ENCODE measurements around the gene PUM2.
"Not testable (repeated sequence)": the region's sequence is repeated elsewhere in the genome, so short reads cannot be mapped to it uniquely, and the experiment has no call there.

Gene PUM2

GRCh38 chr2:20234597-20234996, 116.0 kb downstream of the PUM2 start:
- not testable (repeated sequence) for DNase-seq (ENCODE audit: low read depth)

DNA sequence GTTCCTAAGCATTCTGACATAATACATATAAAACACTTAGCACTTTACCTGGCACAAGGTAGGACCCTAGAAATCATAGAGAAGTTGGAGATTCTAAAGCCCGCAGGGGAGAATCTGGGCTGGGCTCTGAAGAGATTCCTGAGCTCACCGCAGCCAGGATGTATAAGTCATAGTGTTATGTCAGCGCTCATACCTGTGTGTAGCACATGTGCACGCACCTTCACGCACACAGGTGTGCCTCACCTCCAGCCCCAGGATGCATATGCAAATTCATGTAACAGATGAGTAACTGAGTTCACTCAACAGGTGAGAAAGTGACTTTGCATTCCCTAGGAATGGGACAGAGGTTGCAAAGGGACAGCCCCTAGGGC, 117.8 kb downstream of the PUM2 start:
- DNase-seq (ENCODE audit: low read depth): no peak

- no peak for DNase-seq (ENCODE audit: low read depth)
Observed at GRCh38 chr2:20231598-20232026, 119.0 kb downstream of the PUM2 start.

DNA sequence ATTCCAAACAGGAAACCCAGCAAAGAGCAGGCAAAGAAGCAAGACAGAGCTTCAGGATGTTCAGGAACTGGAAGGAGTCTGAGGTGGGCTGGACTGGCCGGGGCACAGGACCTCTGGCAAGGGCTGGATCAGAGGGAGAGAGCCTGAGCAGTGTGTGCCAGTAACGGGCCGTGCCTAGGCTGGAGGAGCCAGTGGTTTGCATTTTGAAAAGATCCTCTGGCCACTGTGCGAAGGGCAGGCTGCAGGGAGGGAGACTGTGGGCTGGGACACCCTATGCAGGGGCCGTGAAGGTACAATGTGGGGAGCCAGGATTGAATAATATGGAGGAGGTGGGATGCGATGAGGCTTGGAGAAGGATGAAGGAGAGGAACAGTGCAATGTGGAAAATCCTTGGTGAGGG, 119.5 kb downstream of the PUM2 start:
- DNase-seq (ENCODE audit: low read depth): no peak

DNA sequence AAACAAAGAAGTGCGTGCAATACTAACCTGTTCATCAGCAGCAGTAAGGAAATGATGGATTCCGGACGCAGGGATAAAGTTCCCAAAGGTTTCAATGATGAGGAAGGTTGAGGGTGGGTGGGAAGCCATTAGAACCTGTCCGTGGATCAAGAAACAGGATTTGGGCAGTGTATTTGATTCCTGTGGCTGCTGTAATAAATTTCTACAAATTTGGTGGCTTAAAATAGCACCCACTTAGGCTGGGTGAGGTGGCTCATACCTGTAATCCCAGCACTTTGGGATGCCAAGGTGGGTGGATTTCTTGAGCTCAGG, 120.6 kb downstream of the PUM2 start:
- no peak for DNase-seq (ENCODE audit: low read depth)

DNA sequence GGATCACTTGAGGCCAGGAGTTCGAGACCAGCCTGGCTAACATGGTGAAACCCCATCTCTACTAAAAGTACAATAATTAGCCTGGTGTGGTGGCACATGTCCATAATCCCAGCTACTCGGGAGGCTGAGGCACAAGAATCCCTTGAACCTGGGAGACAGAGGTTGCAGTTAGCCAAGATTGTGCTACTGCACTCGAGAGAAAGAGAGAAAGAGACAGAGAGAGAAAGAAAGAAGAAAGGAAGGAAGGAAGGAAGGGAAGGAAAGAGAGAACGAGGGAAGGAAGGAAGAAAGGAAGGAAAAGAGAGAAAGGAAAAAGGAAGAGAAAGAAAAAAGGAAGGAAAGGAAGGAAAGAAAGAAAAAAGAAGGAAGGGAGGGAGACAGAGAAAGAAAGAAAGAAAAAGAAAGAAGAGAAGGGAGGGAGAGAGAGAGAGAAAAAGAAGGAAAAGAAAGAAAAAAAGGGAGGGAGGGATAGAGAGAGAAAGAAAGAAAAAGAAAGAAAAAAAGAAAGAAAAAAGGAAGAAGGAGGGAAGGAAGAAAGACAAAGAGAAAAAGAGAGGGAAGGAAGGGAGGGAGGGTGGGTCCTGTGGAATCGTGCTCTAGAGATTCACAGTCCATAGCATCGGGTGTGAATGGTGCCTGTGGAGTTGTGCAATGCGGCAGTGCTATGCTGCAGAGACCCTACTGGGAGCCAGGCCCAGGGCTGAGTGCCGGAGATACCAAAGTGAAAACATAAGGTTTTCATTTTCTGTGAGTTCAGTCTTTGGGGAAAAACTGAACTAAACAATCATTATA, 121.1 kb downstream of the PUM2 start:
- DNase-seq (ENCODE audit: low read depth): no peak

GRCh38 chr2:20227894-20228505, 122.6 kb downstream of the PUM2 start:
- DNase-seq (ENCODE audit: low read depth): no peak

DNA sequence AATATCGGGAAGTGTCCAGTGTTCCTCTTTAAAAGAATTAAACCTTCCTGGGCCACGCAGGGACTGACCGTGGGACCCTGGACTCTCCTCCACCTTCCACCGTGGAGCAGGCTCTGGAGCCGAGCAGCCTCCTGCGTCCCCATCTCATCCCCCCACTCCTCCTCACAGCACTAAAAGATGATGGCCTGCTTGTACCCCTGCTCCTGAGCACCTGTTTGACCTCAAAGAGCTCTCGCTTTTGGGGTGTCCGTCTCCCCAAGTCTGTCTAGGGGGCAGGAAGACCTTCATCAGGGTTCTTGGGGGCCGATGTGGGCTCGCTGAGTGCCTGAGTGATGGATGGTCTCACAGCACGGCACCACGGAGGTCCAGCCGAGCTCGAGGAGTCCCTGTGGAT, 124.5 kb downstream of the PUM2 start:
- no peak for DNase-seq (ENCODE audit: low read depth)

- peak; percentile 19 for DNase-seq (ENCODE audit: low read depth)
Observed at GRCh38 chr2:20225294-20226151, 125.1 kb downstream of the PUM2 start.

DNA sequence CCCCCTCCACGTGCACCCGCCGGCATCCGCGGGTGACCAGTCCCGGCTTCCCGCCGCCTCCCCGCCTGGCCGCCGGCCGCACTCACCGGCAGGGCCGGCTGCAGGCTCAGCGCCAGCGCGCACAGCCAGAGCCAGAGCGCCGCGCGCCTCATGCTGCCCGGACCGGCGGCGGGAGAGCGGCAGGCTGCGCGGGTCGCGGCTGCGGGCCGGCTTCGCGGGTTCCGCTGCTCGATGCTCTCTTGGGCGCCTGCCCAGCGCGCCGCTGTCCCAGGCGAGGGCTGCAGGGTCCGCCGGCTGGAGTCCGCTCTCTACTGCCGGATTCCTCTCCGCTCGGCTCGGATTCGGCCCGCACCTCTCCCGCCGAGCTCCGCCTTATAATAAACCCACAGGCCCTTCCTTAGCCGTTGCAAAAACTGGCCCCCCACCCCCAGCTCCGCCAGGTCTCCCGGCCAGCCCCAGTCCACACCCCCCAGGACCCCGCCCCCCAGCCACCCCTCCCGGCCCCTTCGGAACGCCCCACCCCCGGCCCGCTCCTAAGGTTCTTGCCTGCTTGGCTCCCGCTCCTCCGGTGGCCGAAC, 125.8 kb downstream of the PUM2 start, which contains the start of gene SDC1:
SDC1 (minus strand) TSS at position 415 of the 578 bp plus-strand sequence; CDS start at position 152, 263 bp downstream.
- DNase-seq (ENCODE audit: low read depth): no peak

DNA sequence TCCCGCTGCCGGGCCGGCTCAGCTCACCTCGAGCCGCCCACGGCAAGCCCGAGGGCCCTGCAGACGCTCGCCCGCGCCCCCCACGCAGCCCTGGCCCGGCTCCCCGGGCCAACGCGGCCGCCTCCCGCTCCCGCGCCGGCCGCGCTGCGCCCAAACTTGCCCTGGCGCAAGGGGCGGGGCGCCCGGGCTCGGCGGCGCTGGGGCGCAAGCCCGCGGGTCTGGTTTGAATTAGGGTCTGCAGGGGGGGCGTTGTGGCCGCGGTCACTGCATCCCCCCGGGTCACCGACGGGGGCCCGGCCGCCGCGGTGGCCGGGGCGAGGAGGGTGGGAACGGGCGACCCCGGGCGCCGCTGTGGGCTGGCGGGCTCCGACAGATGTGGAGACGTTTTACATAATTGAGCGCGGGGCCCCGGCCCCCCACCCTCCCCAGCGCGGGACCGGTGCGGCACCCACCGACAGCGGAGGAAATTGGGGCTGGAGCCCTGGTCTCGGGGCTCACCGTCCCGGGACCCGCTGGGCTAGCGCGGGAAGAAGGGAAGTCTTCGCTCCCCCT, 126.4 kb downstream of the PUM2 start:
- DNase-seq (ENCODE audit: low read depth): no peak

- no peak for DNase-seq (ENCODE audit: low read depth)
Observed at GRCh38 chr2:20223407-20224163, 127.1 kb downstream of the PUM2 start.

GRCh38 chr2:20222769-20223406, 127.8 kb downstream of the PUM2 start:
- no peak for DNase-seq (ENCODE audit: low read depth)

GRCh38 chr2:20222014-20222768, 128.5 kb downstream of the PUM2 start:
- DNase-seq (ENCODE audit: low read depth): no peak

DNA sequence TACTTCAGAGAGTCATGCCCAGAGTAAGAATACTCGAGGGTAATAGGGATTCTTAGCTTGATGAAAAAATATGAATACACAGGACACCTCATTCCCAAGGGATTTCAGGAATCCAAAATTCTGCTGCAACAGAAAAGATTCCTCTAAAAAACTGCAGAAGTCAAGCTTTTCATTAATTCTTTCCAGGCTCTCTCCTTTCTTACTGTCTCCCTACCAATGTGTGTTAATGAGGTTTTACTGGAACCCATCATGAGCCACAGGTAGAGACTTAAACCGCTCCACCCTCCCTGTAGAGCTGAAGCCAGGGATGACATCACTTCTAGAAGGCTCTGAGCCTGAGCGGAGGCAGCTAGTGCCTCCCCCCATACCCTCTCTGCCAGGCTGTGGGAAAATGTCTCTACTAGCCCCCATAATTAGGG, 129.1 kb downstream of the PUM2 start:
- DNase-seq (ENCODE audit: low read depth): no peak

GRCh38 chr2:20220806-20221554, 129.7 kb downstream of the PUM2 start:
- DNase-seq (ENCODE audit: low read depth): no peak

GRCh38 chr2:20219763-20220380, 130.8 kb downstream of the PUM2 start:
- DNase-seq (ENCODE audit: low read depth): no peak

DNA sequence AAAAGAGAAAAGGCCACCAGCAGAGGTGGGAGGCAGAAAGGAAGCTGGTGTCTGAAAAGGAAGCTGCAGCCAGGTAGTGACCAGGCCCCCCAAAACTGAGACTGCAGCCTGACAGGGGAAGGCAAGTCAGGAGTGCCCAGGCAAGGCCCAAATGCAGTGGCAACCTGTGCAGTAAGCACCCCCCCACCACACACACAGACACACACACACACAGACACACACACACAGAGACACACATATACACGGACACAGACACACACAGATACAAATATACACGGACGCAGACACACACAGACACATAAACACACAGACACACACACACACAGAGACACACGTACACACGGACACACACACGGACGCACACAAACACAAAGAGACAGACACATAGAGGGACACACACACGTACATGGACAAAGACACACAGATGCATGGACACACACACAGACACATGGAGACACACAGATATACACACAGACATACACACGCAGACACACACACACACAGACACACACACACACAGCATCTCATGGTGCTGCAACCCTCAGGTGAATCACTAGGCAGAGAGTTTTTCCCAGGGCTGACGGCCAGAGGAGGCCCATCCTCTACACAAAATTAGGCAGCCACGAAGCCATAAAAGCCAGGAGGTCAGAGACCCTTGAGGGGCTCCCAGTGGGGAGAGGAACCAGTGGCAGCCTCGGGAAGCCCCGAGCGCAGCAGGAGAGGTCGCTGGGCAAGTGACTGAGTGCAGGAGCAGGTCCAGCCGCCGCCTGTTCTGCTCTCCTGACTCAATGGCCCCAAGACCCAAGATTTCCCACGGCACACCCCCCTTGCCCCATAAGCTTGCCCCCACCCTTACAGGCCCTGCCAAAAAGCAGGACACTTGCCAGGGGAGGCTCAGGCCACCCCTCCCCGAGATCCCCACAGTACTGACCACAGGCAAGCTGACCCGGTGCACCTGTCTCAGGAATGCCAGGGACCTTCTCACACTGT, 132.0 kb downstream of the PUM2 start:
- no peak for DNase-seq (ENCODE audit: low read depth)

Measured in activated T-cell treated with anti-CD3 and anti-CD28 coated beads for 24 hours (primary cell).